GM21381 (cell line): Measurements from ENCODE around the gene GDPGP1.

Experiments used
- ATAC-seq: cut with Tn5 transposase; IDR thresholded peaks from one replicate; pipeline ENCODE4 v1.9.1; 2021; ENCODE audit warnings: mild to moderate bottlenecking, moderate library complexity; ENCODE audit not compliant: unreplicated experiment

The GDPGP1 gene

GRCh38 chr15:90203473-90203872 lies 30.5 kb upstream of the GDPGP1 start:
- ATAC-seq: no peak

- no peak for ATAC-seq
These were observed 30.1 kb upstream of the GDPGP1 start for GRCh38 chr15:90203922-90204321.

- ATAC-seq: no peak
These were observed 28.8 kb upstream of the GDPGP1 start for GRCh38 chr15:90205050-90205848.

GRCh38 chr15:90205886-90206285 lies 28.1 kb upstream of the GDPGP1 start:
- no peak for ATAC-seq

GRCh38 chr15:90207252-90207651 lies 26.8 kb upstream of the GDPGP1 start:
- ATAC-seq: no peak

- no peak for ATAC-seq
These were observed 25.7 kb upstream of the GDPGP1 start for GRCh38 chr15:90208356-90208755.

GRCh38 chr15:90209591-90209990 lies 24.4 kb upstream of the GDPGP1 start:
- no peak for ATAC-seq

GRCh38 chr15:90210593-90210992 lies 23.4 kb upstream of the GDPGP1 start:
- ATAC-seq: no peak

GRCh38 chr15:90211009-90211408 lies 23.0 kb upstream of the GDPGP1 start:
- ATAC-seq: no peak

- no peak for ATAC-seq
These were observed 22.4 kb upstream of the GDPGP1 start for GRCh38 chr15:90211440-90212143.

- ATAC-seq: no peak
These were observed 21.5 kb upstream of the GDPGP1 start for GRCh38 chr15:90212221-90213098.

GRCh38 chr15:90213122-90213817 lies 20.7 kb upstream of the GDPGP1 start:
- ATAC-seq: no peak

- ATAC-seq: no peak
These were observed 20.2 kb upstream of the GDPGP1 start for GRCh38 chr15:90213818-90214204.

- no peak for ATAC-seq
These were observed 19.3 kb upstream of the GDPGP1 start for GRCh38 chr15:90214553-90215196.

- ATAC-seq: no peak
These were observed 16.2 kb upstream of the GDPGP1 start for GRCh38 chr15:90217671-90218394.

- ATAC-seq: no peak
These were observed 14.4 kb upstream of the GDPGP1 start for GRCh38 chr15:90219421-90220141.

- ATAC-seq: no peak
These were observed 12.6 kb upstream of the GDPGP1 start for GRCh38 chr15:90221246-90221900.

- no peak for ATAC-seq
These were observed 11.5 kb upstream of the GDPGP1 start for GRCh38 chr15:90222547-90222946.
